Uterus (tissue), 2 donors: Measurements from ENCODE around the gene TFAP2B.

Source experiments
- POLR2A ChIP-seq, 2 donors: fragments of 450-650 bp; IDR thresholded peaks; one replicate each; pipeline ENCODE4 v1.6.1; 2016; ENCODE audit warnings: antibody characterized with exemption in 2 of 2, mild to moderate bottlenecking in 1 of 2, moderate library complexity in 1 of 2
- TF ChIP-seq, protein P1 (sequence below), 4 experiments: fragments of 200-600 bp in 2 of 4; fragments of 450-650 bp in 2 of 4; sonication (generic) in 2 of 4; IDR thresholded peaks; one replicate each; pipeline ENCODE4 v1.5.1; 2016 to 2019; ENCODE audit warnings: antibody characterized with exemption in 4 of 4, mild to moderate bottlenecking in 2 of 4, moderate library complexity in 1 of 4

GRCh38 chr6:50817646-50817950 is 1.1 kb upstream of the TFAP2B start:
- TF ChIP-seq, protein P1, sequence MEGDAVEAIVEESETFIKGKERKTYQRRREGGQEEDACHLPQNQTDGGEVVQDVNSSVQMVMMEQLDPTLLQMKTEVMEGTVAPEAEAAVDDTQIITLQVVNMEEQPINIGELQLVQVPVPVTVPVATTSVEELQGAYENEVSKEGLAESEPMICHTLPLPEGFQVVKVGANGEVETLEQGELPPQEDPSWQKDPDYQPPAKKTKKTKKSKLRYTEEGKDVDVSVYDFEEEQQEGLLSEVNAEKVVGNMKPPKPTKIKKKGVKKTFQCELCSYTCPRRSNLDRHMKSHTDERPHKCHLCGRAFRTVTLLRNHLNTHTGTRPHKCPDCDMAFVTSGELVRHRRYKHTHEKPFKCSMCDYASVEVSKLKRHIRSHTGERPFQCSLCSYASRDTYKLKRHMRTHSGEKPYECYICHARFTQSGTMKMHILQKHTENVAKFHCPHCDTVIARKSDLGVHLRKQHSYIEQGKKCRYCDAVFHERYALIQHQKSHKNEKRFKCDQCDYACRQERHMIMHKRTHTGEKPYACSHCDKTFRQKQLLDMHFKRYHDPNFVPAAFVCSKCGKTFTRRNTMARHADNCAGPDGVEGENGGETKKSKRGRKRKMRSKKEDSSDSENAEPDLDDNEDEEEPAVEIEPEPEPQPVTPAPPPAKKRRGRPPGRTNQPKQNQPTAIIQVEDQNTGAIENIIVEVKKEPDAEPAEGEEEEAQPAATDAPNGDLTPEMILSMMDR (IDR thresholded peaks at IDR 0.05) = no peak
- no peak for TF ChIP-seq POLR2A (IDR thresholded peaks at IDR 0.05)
